ENCODE measurements around the gene NNAT. TPM values are rescaled to one million over a fixed set of nuclear protein-coding genes. Genes with fewer than 3 reads are reported as not detected.

The NNAT gene
- polyA plus RNA-seq, 1 donor from 2014 or later: 996 TPM

DNA sequence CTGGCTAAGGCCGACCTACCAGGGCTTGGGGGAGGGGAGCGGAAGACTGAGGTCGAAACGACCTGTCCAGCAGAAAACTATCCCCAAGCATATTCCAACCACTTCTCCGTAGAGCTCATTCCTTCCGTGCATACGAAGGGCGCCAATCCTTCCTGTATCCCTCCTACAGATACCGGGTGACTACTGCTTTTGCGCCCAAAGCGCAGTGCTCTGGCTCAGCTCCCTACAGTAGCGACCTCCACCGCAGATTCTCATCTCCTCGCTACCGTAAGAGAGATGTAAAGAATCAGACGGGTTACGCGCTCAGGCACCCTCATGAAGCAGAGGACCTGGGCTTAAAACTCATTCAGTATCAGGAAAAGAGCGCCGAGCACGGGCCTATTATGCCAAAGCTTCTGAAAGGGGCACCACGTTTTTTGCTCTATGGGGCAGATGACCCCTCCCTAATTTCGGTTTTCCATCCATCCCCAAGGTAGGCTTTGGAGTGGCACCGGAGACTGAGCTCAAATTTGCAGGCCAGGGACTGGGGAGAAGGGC, 563 bp upstream of the NNAT start:
- H3K27ac ChIP-seq (ENCODE audit: low read length): peak overlapping the region; percentile 87
- no peak overlapping the region for H2AFZ ChIP-seq (ENCODE audit: low read depth, low read length)
- peaks cover 6% of the 10 kb centered on the region for H4K20me1 ChIP-seq (ENCODE audit: insufficient read depth)
- peaks cover 4% of the 10 kb centered on the region for H3K36me3 ChIP-seq (ENCODE audit: insufficient read depth, low read length)
- peaks cover 70% of the 10 kb centered on the region for H3K79me2 ChIP-seq (replicated peaks; ENCODE audit: insufficient read depth, low read length)
- H3K9ac ChIP-seq (ENCODE audit: low read length): peak overlapping the region; percentile 88
- H3K9me3 ChIP-seq (ENCODE audit: low read length): peaks cover 4% of the 10 kb centered on the region
- H3K9me2 ChIP-seq (ENCODE audit: insufficient read depth, low read length): no peaks in the 10 kb centered on the region
- H3K27me3 ChIP-seq (ENCODE audit: insufficient read depth, low read depth, low read length): no peaks in the 10 kb centered on the region
- H3K4me3 ChIP-seq (ENCODE audit: low read length): peak overlapping the region; percentile 85
- no peak for TF ChIP-seq MXI1 (conservative IDR thresholded peaks at IDR 0.05; ENCODE audit: poor library complexity, severe bottlenecking)
- TF ChIP-seq POLR2AphosphoS5 (IDR thresholded peaks at IDR 0.05): no peak
- TF ChIP-seq RAD21 (conservative IDR thresholded peaks at IDR 0.05): no peak
- TF ChIP-seq EP300 (conservative IDR thresholded peaks at IDR 0.05; ENCODE audit: poor library complexity, severe bottlenecking): no peak
- H3K4me2 ChIP-seq (ENCODE audit: low read length): no peak overlapping the region
- H3F3A ChIP-seq (ENCODE audit: insufficient read depth, low read length, poor library complexity, severe bottlenecking): no peaks in the 10 kb centered on the region

DNA sequence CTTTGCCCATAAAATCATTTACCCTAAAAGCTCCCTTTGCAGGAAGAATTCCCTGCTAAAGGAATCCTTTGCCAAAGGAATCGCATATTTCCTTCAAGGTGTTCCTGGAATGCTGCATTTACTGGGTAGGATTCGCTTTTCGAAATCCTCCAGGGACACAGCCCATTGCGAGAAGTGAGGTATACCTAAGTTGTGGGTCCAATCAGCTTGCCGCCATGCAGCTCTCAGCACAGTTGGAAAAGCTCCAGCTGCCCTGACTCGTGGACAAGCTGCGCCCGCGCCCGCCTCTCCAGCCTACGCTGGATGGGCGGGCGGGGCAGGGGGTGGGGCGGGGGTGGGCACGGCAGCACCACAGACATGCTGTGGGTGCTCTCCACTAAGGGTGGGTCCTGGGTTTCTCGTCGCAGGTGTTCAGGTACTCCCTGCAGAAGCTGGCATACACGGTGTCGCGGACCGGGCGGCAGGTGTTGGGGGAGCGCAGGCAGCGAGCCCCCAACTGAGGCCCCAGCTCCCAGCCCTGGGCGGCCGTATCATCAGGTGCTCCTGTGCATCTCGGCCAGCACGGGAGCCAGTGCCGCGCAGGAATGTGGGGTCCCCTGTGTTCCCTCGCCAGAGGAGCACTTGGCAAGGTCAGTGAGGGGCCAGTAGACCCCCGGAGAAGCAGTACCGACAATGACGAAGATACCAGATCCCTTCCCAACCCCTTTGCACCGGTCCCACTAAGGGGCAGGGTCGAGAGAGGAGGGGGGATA, 1.4 kb downstream of the NNAT start:
- TF ChIP-seq EP300 (conservative IDR thresholded peaks at IDR 0.05; ENCODE audit: poor library complexity, severe bottlenecking) (no peak), TAF1 (IDR thresholded peaks at IDR 0.05; ENCODE audit: low read depth) (no peak), CTCF (IDR thresholded peaks at IDR 0.05; ENCODE audit: poor library complexity, severe bottlenecking) (no peak), REST (IDR thresholded peaks at IDR 0.05; ENCODE audit: borderline replicate concordance) (peak; percentile 73), POLR2AphosphoS5 (IDR thresholded peaks at IDR 0.05) (peak; percentile 12)
- Histone ChIP-seq H3K4me2 (ENCODE audit: low read length) (peak overlapping the region; percentile 55), H2AFZ (ENCODE audit: low read depth, low read length) (no peak overlapping the region), H3K27me3 (ENCODE audit: insufficient read depth, low read depth, low read length) (no peaks in the 10 kb centered on the region), H3K4me3 (ENCODE audit: low read length) (peak overlapping the region; percentile 85), H3K79me2 (replicated peaks; ENCODE audit: insufficient read depth, low read length) (peaks cover 81% of the 10 kb centered on the region), H4K20me1 (ENCODE audit: insufficient read depth) (peaks cover 6% of the 10 kb centered on the region), H3K9me3 (ENCODE audit: low read length) (peaks cover 4% of the 10 kb centered on the region), H3F3A (ENCODE audit: insufficient read depth, low read length, poor library complexity, severe bottlenecking) (no peaks in the 10 kb centered on the region), H3K27ac (ENCODE audit: low read length) (peak overlapping the region; percentile 87), H3K36me3 (ENCODE audit: insufficient read depth, low read length) (no peaks in the 10 kb centered on the region), H3K9me2 (ENCODE audit: insufficient read depth, low read length) (no peaks in the 10 kb centered on the region), H3K9ac (ENCODE audit: low read length) (peak overlapping the region; percentile 88)

GRCh38 chr20:37523012-37523391, 2.0 kb downstream of the NNAT start:
- Histone ChIP-seq H3K4me2 (ENCODE audit: low read length) (no peak overlapping the region), H3K9me2 (ENCODE audit: insufficient read depth, low read length) (no peaks in the 10 kb centered on the region), H3K9me3 (ENCODE audit: low read length) (peaks cover 4% of the 10 kb centered on the region), H3K4me3 (ENCODE audit: low read length) (peak overlapping the region; percentile 85), H3K27ac (ENCODE audit: low read length) (peak overlapping the region; percentile 24), H3K9ac (ENCODE audit: low read length) (peak overlapping the region; percentile 31), H3K27me3 (ENCODE audit: insufficient read depth, low read depth, low read length) (no peaks in the 10 kb centered on the region), H3K36me3 (ENCODE audit: insufficient read depth, low read length) (no peaks in the 10 kb centered on the region), H3K79me2 (replicated peaks; ENCODE audit: insufficient read depth, low read length) (peaks cover 83% of the 10 kb centered on the region), H2AFZ (ENCODE audit: low read depth, low read length) (no peak overlapping the region), H3F3A (ENCODE audit: insufficient read depth, low read length, poor library complexity, severe bottlenecking) (no peaks in the 10 kb centered on the region), H4K20me1 (ENCODE audit: insufficient read depth) (peaks cover 6% of the 10 kb centered on the region)
- TF ChIP-seq MXI1 (conservative IDR thresholded peaks at IDR 0.05; ENCODE audit: poor library complexity, severe bottlenecking) (no peak), TAF1 (IDR thresholded peaks at IDR 0.05; ENCODE audit: low read depth) (no peak), EP300 (conservative IDR thresholded peaks at IDR 0.05; ENCODE audit: poor library complexity, severe bottlenecking) (no peak), POLR2AphosphoS5 (IDR thresholded peaks at IDR 0.05) (no peak), REST (IDR thresholded peaks at IDR 0.05; ENCODE audit: borderline replicate concordance) (no peak), SMC3 (conservative IDR thresholded peaks at IDR 0.05; ENCODE audit: poor library complexity) (no peak), CTCF (IDR thresholded peaks at IDR 0.05; ENCODE audit: poor library complexity, severe bottlenecking) (no peak), RAD21 (conservative IDR thresholded peaks at IDR 0.05) (no peak)

Measured in neural cell (in vitro differentiated cells).